Ureter (tissue), 1 donor: ENCODE measurements around the gene CD151. TPM values are rescaled to one million over a fixed set of nuclear protein-coding genes. Genes with fewer than 3 reads are reported as not detected.
A peak's percentile ranks its signal among the peaks of the same experiment; 100 is the strongest.

Source experiments
- DNase-seq: peaks from one replicate; pipeline ENCODE4 v3.0.0-alpha.2; 2020; ENCODE audit warnings: low spot score
- total RNA-seq: library from RNA; stranded (reverse); gene quantifications from one replicate; pipeline ENCODE4 v1.2.4, GENCODE V29; 2023
- donor health status: DM: yes; HTN: yes; CAD: no.

The CD151 gene
- total RNA-seq, 1 donor from 2014 or later: 241 TPM

- no peak for DNase-seq
Measured at GRCh38 chr11:858053-858761, 25.5 kb downstream of the CD151 start.

GRCh38 chr11:858762-859339, 26.1 kb downstream of the CD151 start:
- DNase-seq: no peak

- DNase-seq: peak; percentile 89
Measured at GRCh38 chr11:859394-860131, 26.8 kb downstream of the CD151 start.

DNA sequence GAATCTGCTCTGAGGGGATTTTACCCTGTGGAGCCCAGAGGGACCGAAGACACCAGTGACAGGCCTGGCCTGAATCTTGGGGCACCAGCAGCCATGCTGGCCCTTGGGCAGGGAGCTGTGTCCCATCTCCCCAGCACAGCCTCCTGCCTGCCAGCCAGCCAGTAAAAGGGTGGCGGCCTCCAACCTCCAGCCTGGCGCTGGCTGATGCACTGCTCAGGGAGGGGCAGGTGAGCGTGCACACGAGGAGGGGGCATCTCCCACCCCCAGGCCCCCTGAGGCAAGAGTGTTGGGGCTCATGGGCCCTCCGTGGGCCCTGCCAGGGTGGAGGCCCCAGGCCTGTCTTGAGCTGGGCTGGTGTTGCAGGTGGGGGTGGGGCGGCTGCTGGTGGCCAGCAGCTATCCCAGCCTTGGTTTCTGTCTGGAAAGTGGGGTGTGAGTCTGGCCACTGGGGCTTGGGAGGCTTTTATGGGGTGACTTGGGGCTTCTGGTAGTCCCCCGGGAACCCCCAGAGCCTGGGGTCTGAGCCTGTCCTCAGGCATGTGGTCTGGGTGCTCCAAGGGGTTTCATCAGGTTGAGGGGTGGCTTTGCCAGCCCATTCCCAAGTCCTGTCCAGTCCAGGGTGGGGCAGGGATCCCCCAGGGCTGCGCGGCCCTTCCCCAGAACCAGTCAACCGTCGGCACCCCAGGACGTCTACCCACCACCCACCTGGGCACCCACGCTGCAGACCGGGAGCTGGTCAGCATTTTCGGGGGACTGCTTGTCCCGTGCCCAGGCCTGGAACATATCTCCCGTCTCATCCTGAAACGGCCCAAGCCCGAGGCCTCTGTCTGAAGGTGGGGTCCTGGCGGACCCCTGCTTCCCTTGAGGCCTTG, 27.7 kb downstream of the CD151 start:
- DNase-seq: no peak

- no peak for DNase-seq
Measured at GRCh38 chr11:861105-861479, 28.3 kb downstream of the CD151 start.

- DNase-seq: no peak
Measured at GRCh38 chr11:862081-862661, 29.4 kb downstream of the CD151 start.

- DNase-seq: no peak
Measured at GRCh38 chr11:862696-863022, 29.9 kb downstream of the CD151 start.

DNA sequence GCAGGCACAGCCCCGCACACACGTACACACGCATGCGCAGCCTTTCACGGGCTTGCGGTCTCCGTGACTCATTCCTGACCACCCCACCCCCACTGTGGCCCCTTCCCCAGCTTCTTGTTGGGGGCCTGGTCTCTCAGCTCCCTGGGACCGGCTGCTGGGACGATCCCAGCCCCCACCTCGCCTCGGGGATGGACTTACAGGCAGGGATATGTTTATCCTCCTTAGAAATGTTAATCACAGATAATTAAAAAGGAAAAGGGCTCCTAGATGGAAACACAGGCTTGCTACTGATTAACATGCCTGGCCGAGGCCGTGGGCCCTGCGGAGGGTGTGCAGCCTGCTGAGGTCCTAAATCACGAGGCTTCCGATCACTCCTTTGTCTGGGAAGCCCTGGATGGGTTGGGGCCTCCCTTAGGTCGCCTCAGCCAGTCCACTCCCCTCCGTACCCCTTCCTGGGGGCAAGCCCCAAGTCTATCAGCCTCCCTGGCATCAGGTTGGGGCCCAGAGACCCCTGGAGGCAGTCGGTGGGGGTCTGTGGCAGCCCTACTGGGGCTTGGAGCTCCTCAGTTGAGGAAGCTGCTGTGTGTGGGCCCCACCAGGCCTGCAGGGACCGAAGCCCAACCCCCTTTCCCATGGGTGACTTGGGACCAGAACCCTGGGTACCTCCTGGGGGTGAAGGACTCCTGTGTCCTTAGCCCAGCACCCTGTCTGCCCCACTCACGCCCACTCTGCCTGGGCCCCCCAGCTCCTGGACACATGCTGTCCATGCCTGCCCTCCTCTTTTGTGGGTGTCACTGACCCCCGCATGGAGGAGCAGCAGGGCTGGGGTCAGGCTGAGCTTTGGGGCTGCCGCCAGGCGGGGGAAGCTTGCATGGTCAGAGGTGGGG, 30.5 kb downstream of the CD151 start:
- DNase-seq: no peak

DNA sequence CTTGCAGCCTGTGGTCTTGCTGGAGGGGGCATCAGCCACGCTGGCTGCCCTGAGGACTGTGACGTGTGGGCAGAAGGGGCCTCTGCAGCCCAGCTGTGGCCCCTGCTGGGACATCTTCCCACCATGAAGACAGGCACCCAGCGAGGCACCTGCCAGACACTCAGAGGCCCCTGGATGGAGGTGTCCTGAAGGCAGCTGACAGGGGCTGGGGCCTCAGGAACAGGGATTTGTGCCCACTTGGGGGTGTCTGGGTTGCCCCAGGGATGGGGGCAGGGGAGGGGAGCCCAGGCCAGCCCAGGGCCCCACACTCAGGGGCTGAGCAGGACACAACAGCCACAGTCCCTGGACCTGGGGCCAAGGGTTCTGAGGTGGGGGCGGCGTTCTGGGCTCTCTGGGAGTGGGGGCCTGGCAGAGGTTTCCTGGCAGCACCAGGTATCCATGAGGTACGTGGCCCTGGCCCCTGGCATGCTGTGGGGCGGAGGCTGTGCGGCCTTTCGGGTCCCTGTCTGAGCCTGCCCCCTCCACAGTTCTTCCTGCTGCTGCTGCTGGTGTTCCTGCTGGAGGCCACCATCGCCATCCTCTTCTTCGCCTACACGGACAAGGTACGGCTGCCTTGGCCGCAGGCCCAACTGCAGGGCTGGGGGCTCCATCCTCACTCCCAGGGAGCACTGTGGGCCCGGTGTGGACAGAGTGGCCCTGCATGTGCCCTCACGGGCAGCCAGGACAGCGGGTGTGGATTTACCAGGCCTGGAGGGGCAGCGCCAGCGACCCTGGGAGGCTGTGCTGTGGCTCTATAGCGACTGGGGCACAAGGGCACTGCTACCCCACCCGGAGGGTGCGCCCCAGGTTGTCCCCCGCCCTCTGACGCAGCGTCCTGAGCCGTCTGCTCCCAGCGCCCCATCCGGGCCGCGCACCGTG, 31.4 kb downstream of the CD151 start:
- no peak for DNase-seq

DNA sequence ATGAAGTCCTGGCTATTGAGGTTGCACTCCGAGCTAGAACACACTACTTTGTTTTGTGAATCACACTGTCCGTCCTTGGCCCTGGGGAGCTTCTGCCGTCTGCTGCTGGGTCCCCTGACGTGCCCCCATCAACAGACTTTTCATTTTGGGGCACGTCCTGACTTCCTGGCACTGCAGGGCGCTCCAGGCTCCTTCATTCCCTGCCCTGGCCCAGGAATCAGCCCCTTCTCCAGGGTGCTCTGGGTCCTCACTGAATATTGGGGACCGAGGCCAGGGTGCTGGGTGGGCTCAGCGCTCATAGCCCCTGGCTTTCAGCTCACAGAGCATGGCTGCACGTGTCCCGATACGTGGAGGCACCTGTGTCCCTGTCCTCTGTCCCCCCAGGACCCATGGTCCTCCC, 32.1 kb downstream of the CD151 start:
- DNase-seq: no peak

GRCh38 chr11:865462-866430, 33.0 kb downstream of the CD151 start:
- no peak for DNase-seq

- no peak for DNase-seq
Measured at GRCh38 chr11:866481-866880, 33.7 kb downstream of the CD151 start.

- DNase-seq: no peak
Measured at GRCh38 chr11:867856-868358, 35.2 kb downstream of the CD151 start.

DNA sequence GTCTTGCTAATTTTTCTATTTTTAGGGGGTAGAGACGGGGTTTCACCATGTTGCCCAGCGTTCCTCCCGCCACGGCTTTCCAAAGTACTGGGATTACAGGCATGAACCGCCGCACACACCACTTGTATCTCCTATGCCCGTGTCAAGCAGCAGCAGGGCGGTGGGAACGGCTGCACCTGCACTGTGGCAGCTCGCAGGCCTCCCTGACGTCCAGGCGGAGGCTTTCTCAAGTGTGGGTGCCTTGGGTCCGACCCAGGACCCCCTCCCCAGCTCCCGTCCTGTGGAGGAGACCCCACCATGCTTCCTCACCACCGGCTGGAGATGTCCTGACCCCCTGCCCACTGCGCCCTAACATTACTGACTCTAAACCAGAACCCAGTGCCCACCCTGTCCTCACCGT, 35.6 kb downstream of the CD151 start:
- DNase-seq: no peak

DNA sequence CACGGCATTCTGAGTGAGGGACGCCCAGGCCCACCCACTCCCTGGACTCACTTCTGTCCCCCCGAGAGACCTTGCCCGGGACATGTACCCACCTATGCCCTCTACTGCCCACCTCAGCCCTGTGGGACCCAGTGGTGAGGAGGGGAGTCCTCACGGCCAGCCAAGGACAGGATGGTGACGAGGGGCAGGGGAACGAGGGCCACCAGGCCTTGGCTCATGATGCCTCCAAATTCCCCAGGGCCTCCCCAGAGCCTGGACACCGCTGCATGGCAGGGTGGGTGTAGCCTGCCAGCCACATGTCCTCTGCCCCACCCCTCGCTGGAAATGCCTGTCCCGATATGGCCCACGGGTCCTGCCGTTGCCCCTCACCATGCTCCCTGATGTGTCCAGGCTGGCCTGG, 36.0 kb downstream of the CD151 start:
- no peak for DNase-seq

DNA sequence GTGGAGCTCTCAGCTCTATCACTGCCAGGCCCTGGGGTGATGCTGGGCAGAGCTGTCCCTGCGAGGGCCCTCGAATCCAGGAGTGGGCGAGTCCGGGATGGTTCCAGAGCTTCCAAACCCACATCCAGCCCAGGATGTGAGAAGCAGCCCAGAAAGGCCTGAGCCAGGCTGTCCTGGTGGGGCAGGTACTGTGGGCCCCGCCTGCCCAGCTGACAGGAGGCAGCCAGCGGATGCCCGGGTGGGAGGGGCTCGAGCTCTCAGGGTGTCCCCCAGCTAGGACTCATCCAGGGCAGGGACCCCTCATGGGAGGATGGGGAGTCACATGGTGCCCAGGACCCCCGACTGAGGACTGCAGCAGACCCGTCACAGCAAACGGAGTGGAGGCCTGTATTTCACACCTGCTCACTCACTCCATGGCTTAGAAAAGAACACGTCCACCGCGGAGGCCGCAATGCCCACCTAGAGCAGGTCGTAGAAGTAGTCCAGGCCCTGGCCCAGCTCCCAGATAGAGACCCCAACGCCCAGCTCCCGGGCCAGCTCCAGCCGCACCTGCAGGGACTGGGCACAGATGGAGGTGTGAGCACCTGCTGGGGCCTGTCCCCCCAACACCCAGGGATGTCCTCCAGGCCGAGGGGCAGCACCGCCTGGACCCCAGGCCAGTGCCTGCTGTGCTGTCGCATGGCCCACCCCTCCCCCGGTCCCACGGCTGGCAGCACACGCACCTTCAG, 36.8 kb downstream of the CD151 start:
- no peak for DNase-seq

- no peak for DNase-seq
Measured at GRCh38 chr11:870127-870413, 37.3 kb downstream of the CD151 start.

- no peak for DNase-seq
Measured at GRCh38 chr11:870418-870817, 37.7 kb downstream of the CD151 start.
